GM21619 (cell line): ENCODE results near the gene DHDH.

Experiments
- ATAC-seq: cut with Tn5 transposase; IDR thresholded peaks from one replicate; pipeline ENCODE4 v1.9.1; 2021; ENCODE audit not compliant: unreplicated experiment

DHDH gene

GRCh38 chr19:48946463-48947257 is 13.2 kb downstream of the DHDH start:
- ATAC-seq = no peak

GRCh38 chr19:48947258-48947542 is 13.7 kb downstream of the DHDH start:
- no peak for ATAC-seq

- no peak for ATAC-seq
Observed at GRCh38 chr19:48950159-48950558, 16.7 kb downstream of the DHDH start.

GRCh38 chr19:48950830-48951519 is 17.5 kb downstream of the DHDH start:
- ATAC-seq = no peak

- no peak for ATAC-seq
Observed at GRCh38 chr19:48953141-48953540, 19.6 kb downstream of the DHDH start.

- no peak for ATAC-seq
Observed at GRCh38 chr19:48953990-48954594, 20.6 kb downstream of the DHDH start.

GRCh38 chr19:48954595-48955307 is 21.3 kb downstream of the DHDH start, which contains the start of gene BAX:
BAX (plus strand) TSS chr19:48954875; CDS start chr19:48954929, 54 bp downstream.
- peak; percentile 81 for ATAC-seq

- ATAC-seq = no peak
Observed at GRCh38 chr19:48955308-48955958, 21.9 kb downstream of the DHDH start.

- no peak for ATAC-seq
Observed at GRCh38 chr19:48958006-48958405, 24.5 kb downstream of the DHDH start.

- no peak for ATAC-seq
Observed at GRCh38 chr19:48959341-48960239, 26.1 kb downstream of the DHDH start.

GRCh38 chr19:48961051-48961649 is 27.7 kb downstream of the DHDH start:
- ATAC-seq = no peak

GRCh38 chr19:48961673-48962028 is 28.2 kb downstream of the DHDH start:
- ATAC-seq = no peak

GRCh38 chr19:48962029-48962848 is 28.7 kb downstream of the DHDH start:
- ATAC-seq = peak; percentile 32

GRCh38 chr19:48962849-48963165 is 29.3 kb downstream of the DHDH start:
- ATAC-seq = no peak

- no peak for ATAC-seq
Observed at GRCh38 chr19:48963371-48964204, 30.1 kb downstream of the DHDH start.

GRCh38 chr19:48964205-48965039 is 30.9 kb downstream of the DHDH start:
- ATAC-seq = no peak
